Body of pancreas (tissue), 4 donors: ENCODE data around the gene CDX1.

ENCODE experiments used
- POLR2A ChIP-seq, 3 donors: fragments of 450-650 bp; IDR thresholded peaks; one replicate each; pipeline ENCODE4 v1.6.1; 2016; ENCODE audit warnings: antibody characterized with exemption in 3 of 3, mild to moderate bottlenecking in 2 of 3
- TF ChIP-seq, protein P1 (sequence below), 7 experiments: fragments of 450-650 bp in 4 of 7; fragments of 200-600 bp in 3 of 7; sonication (generic) in 3 of 7; IDR thresholded peaks; one replicate each; pipeline ENCODE4 v1.5.1; 2016 to 2019; ENCODE audit warnings: antibody characterized with exemption in 7 of 7

DNA sequence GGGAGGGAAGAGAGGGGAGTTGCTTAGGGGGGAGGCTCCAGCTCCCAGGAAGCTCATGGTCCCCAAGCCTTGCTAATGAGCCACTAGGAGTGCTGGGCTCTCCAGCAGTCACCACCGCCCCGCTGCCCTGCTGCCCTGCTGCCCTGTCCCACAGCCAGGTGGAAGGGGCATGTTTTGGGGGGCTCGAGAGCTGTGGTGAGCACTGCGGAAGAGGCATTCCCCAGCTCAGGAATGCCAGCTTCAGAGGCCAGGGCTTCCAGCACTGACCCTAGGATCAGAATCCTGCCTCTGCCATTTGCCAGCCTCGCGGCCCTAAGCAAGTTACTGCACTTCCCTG lies 40.2 kb downstream of the CDX1 start:
- TF ChIP-seq, protein P1, sequence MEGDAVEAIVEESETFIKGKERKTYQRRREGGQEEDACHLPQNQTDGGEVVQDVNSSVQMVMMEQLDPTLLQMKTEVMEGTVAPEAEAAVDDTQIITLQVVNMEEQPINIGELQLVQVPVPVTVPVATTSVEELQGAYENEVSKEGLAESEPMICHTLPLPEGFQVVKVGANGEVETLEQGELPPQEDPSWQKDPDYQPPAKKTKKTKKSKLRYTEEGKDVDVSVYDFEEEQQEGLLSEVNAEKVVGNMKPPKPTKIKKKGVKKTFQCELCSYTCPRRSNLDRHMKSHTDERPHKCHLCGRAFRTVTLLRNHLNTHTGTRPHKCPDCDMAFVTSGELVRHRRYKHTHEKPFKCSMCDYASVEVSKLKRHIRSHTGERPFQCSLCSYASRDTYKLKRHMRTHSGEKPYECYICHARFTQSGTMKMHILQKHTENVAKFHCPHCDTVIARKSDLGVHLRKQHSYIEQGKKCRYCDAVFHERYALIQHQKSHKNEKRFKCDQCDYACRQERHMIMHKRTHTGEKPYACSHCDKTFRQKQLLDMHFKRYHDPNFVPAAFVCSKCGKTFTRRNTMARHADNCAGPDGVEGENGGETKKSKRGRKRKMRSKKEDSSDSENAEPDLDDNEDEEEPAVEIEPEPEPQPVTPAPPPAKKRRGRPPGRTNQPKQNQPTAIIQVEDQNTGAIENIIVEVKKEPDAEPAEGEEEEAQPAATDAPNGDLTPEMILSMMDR (IDR thresholded peaks at IDR 0.05) = no peak
- no peak for TF ChIP-seq POLR2A (IDR thresholded peaks at IDR 0.05)
